Colonic mucosa (tissue), 4 donors: ENCODE data around the gene ADCYAP1R1. TPM values are rescaled to one million over a fixed set of nuclear protein-coding genes. Genes with fewer than 3 reads are reported as not detected.

Experiments
- DNase-seq: peaks from one replicate; pipeline ENCODE4 v3.0.0-alpha.2; 2020
- H3K27ac ChIP-seq: fragments of 200-600 bp; one replicate; pipeline ENCODE4 v1.8.0; 2021
- H3K27me3 ChIP-seq: fragments of 200-600 bp; one replicate; pipeline ENCODE4 v1.8.0; 2021
- H3K36me3 ChIP-seq: fragments of 200-600 bp; one replicate; pipeline ENCODE4 v1.8.0; 2021
- H3K4me1 ChIP-seq: fragments of 200-600 bp; one replicate; pipeline ENCODE4 v1.8.0; 2021; ENCODE audit warnings: mild to moderate bottlenecking
- H3K4me3 ChIP-seq: fragments of 200-600 bp; one replicate; pipeline ENCODE4 v1.8.0; 2021
- H3K9ac ChIP-seq, 2 donors: one replicate each; pipeline ENCODE4 v1.7.0; 2013; ENCODE audit warnings: control low read depth in 2 of 2, low read depth in 2 of 2, low read length in 2 of 2
- H3K9me3 ChIP-seq: fragments of 200-600 bp; one replicate; pipeline ENCODE4 v1.8.0; 2021
- intact Hi-C: fragments of 100-400 bp; cut with DNase I; formaldehyde crosslinking; loops from one replicate; pipeline ENCODE4 v1.14.1; 2022
- total RNA-seq, 2 donors: library from RNA; stranded (reverse); fragmentation: NEBNext Ultra II Directional in 1 of 2; extraction: Animal tissue kit (Norgen Biotek cat#: 25700) in 1 of 2; gene quantifications; one replicate each; pipeline ENCODE4 v1.2.1, GENCODE V29; 2021
- TF ChIP-seq, protein P1 (sequence below): fragments of 200-600 bp; IDR thresholded peaks from one replicate; pipeline ENCODE4 v1.8.0; 2022; ENCODE audit warnings: antibody characterized with exemption, mild to moderate bottlenecking
- donor health status: healthy.
- donor health status: DM: no; HTN: no; CAD: no.
- donor health status: DM: no; HTN: no; CAD: no.

Gene ADCYAP1R1
- total RNA-seq, 2 donors from 2014 or later = 0.37 to 0.90 TPM

- no peaks in the 10 kb centered on the region for H3K4me1 ChIP-seq
- intact Hi-C loops = no loop called here
- no peak overlapping the region for H3K9ac ChIP-seq
- no peaks in the 10 kb centered on the region for H3K36me3 ChIP-seq
- H3K27ac ChIP-seq = no peak overlapping the region
- no peak overlapping the region for H3K4me3 ChIP-seq
- no peaks in the 10 kb centered on the region for H3K9me3 ChIP-seq
- no peaks in the 10 kb centered on the region for H3K27me3 ChIP-seq
- DNase-seq = no peak
- TF ChIP-seq, protein P1, sequence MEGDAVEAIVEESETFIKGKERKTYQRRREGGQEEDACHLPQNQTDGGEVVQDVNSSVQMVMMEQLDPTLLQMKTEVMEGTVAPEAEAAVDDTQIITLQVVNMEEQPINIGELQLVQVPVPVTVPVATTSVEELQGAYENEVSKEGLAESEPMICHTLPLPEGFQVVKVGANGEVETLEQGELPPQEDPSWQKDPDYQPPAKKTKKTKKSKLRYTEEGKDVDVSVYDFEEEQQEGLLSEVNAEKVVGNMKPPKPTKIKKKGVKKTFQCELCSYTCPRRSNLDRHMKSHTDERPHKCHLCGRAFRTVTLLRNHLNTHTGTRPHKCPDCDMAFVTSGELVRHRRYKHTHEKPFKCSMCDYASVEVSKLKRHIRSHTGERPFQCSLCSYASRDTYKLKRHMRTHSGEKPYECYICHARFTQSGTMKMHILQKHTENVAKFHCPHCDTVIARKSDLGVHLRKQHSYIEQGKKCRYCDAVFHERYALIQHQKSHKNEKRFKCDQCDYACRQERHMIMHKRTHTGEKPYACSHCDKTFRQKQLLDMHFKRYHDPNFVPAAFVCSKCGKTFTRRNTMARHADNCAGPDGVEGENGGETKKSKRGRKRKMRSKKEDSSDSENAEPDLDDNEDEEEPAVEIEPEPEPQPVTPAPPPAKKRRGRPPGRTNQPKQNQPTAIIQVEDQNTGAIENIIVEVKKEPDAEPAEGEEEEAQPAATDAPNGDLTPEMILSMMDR = no peak
These were observed 61.6 kb downstream of the ADCYAP1R1 start for GRCh38 chr7:31113660-31114059.

GRCh38 chr7:31114593-31115343 is 62.7 kb downstream of the ADCYAP1R1 start:
- Histone ChIP-seq H3K27ac (no peak overlapping the region), H3K4me1 (no peaks in the 10 kb centered on the region), H3K36me3 (no peaks in the 10 kb centered on the region), H3K9me3 (no peaks in the 10 kb centered on the region), H3K9ac (no peak overlapping the region), H3K27me3 (no peaks in the 10 kb centered on the region), H3K4me3 (no peak overlapping the region)
- intact Hi-C loops = no loop called here
- TF ChIP-seq, protein P1 = no peak
- DNase-seq = no peak

DNA sequence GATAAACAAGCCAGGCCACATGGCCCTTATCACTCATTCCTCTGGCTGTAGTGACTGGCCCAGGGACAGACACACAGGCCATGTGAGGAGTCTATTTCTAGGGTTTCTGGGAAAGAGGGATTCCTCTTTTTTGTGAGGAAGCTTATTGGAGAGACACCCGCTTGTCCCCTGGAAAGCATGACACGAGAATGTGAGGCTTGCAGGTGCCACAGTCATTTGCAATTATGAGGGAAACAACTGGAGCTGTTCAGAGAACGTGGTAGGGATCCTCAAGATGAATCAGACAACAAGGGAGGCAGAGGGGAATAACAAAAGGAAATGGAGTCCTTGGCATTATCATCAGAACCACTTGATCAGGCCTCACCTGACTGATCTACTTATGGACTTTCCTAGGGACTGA is 64.5 kb downstream of the ADCYAP1R1 start:
- Histone ChIP-seq H3K27me3 (no peaks in the 10 kb centered on the region), H3K9ac (no peak overlapping the region), H3K36me3 (no peaks in the 10 kb centered on the region), H3K4me1 (no peaks in the 10 kb centered on the region), H3K4me3 (no peak overlapping the region), H3K9me3 (no peaks in the 10 kb centered on the region), H3K27ac (no peak overlapping the region)
- intact Hi-C loops = no loop called here
- DNase-seq = no peak
- TF ChIP-seq, protein P1 = no peak

DNA sequence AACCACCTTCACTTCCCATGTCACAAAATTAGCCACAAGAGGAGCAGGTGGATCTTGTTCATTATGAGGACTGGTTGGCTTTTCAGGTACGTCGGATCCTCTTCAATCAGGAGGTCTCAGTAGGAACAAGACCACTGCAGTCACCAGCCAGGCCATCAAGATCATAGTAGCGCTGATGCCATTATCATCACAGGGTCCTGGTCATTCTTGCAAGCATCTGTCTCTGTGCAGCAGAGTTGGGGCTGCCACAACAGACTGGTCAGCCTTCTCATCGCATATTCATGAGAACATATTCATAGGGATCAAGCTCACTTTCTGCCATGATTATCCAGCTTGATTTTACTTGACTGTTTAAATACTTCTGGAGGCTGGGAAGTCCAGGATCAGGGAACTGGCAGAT is 67.1 kb downstream of the ADCYAP1R1 start:
- Histone ChIP-seq H3K4me1 (no peaks in the 10 kb centered on the region), H3K27me3 (no peaks in the 10 kb centered on the region), H3K9me3 (no peaks in the 10 kb centered on the region), H3K36me3 (no peaks in the 10 kb centered on the region), H3K9ac (no peak overlapping the region), H3K27ac (no peak overlapping the region), H3K4me3 (no peak overlapping the region)
- DNase-seq = no peak
- intact Hi-C loops = no loop called here
- TF ChIP-seq, protein P1 = no peak

GRCh38 chr7:31120800-31121513 is 68.8 kb downstream of the ADCYAP1R1 start:
- Histone ChIP-seq H3K4me1 (no peaks in the 10 kb centered on the region), H3K27me3 (no peaks in the 10 kb centered on the region), H3K27ac (no peak overlapping the region), H3K4me3 (no peak overlapping the region), H3K9me3 (no peaks in the 10 kb centered on the region), H3K9ac (no peak overlapping the region), H3K36me3 (no peaks in the 10 kb centered on the region)
- no peak for DNase-seq
- intact Hi-C loops = loop anchor here (5.0 kb wide), 1 partner anchor 319 kb away; no protein-coding TSS in a partner anchor
- TF ChIP-seq, protein P1 = no peak
